ENCODE data around the gene FNDC3A.

The FNDC3A gene

GRCh38 chr13:48975856-48976575, at the start of gene FNDC3A:
Gene FNDC3A, plus strand, starts transcription at chr13:48975912. Its CDS starts 30,279 bp downstream, at chr13:49006191.
- TF ChIP-seq CTCF (IDR thresholded peaks at IDR 0.05; ENCODE audit: unreplicated experiment in 3 of 3), result peak in 1 of 3 experiments; percentile 15
- peaks cover 32% of the 10 kb centered on the region for H3K4me1 Mint-ChIP-seq
- no peaks in the 10 kb centered on the region for H3K36me3 Mint-ChIP-seq (ENCODE audit: low read depth)
- peak within 1 kb of the TSS; percentile 98 to 99 (median 99) for H3K27ac Mint-ChIP-seq
- no peaks in the 10 kb centered on the region for H3K27me3 Mint-ChIP-seq (ENCODE audit: low read depth)
- peaks cover 10% of the 10 kb centered on the region for H3K9me3 Mint-ChIP-seq
- peak within 1 kb of the TSS; percentile 93 to 98 (median 94) for H3K4me3 Mint-ChIP-seq

- Mint-ChIP-seq H3K4me1 (no peaks in the 10 kb centered on the region), H3K4me3 (no peak overlapping the region), H3K9me3 (peaks cover 10% of the 10 kb centered on the region), H3K27me3 (ENCODE audit: low read depth) (no peaks in the 10 kb centered on the region), H3K27ac (no peak overlapping the region), H3K36me3 (ENCODE audit: low read depth) (no peaks in the 10 kb centered on the region)
- TF ChIP-seq CTCF (IDR thresholded peaks at IDR 0.05; ENCODE audit: unreplicated experiment in 3 of 3), result no peak
These were observed 46.8 kb upstream of the FNDC3A start for GRCh38 chr13:48928757-48929430.

DNA sequence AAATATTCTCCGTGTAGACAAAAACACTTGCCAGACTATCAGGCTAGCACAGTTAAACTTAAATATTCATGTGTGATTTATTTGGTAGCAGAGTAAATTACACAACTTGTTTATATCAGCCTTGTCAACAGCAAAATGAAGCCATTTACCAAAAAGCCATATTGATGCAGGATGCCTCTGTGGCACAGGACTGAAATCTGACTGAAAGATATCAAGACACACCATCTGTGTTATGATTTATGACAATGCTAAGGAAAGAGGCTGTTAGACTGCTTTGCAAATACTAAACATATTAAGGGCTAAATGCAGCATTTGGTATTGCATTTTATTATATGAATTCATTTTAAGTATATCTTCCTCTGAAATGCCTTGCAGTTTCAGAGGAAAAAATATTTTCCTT, 44.8 kb upstream of the FNDC3A start:
- Mint-ChIP-seq H3K36me3 (ENCODE audit: low read depth) (no peaks in the 10 kb centered on the region), H3K9me3 (peaks cover 17% of the 10 kb centered on the region), H3K4me3 (no peak overlapping the region), H3K27ac (no peak overlapping the region), H3K27me3 (ENCODE audit: low read depth) (no peaks in the 10 kb centered on the region), H3K4me1 (no peaks in the 10 kb centered on the region)
- TF ChIP-seq CTCF (IDR thresholded peaks at IDR 0.05; ENCODE audit: unreplicated experiment in 3 of 3), result no peak

- Mint-ChIP-seq H3K27ac (no peak overlapping the region), H3K36me3 (ENCODE audit: low read depth) (no peaks in the 10 kb centered on the region), H3K9me3 (peaks cover 12% of the 10 kb centered on the region), H3K4me1 (no peaks in the 10 kb centered on the region), H3K4me3 (no peak overlapping the region), H3K27me3 (ENCODE audit: low read depth) (no peaks in the 10 kb centered on the region)
- no peak for TF ChIP-seq CTCF (IDR thresholded peaks at IDR 0.05; ENCODE audit: unreplicated experiment in 3 of 3)
These were observed 37.3 kb upstream of the FNDC3A start for GRCh38 chr13:48938308-48938943.

- no peak for TF ChIP-seq CTCF (IDR thresholded peaks at IDR 0.05; ENCODE audit: unreplicated experiment in 3 of 3)
- Mint-ChIP-seq H3K27ac (no peak overlapping the region), H3K9me3 (peaks cover under 1% of the 10 kb centered on the region), H3K36me3 (ENCODE audit: low read depth) (no peaks in the 10 kb centered on the region), H3K4me3 (no peak overlapping the region), H3K27me3 (ENCODE audit: low read depth) (no peaks in the 10 kb centered on the region), H3K4me1 (peaks cover under 1% of the 10 kb centered on the region)
These were observed 36.0 kb upstream of the FNDC3A start for GRCh38 chr13:48939728-48940127.
